K562 (cell line): ENCODE measurements around the gene SMCHD1. TPM values are rescaled to one million over a fixed set of nuclear protein-coding genes. Genes with fewer than 3 reads are reported as not detected.
A peak's percentile ranks its signal among the peaks of the same experiment; 100 is the strongest.

ENCODE experiments used
- ARID2 ChIP-seq: fragments of 450-650 bp; IDR thresholded peaks from 2 replicates; pipeline ENCODE4 v1.6.1; 2017; ENCODE audit warnings: antibody characterized with exemption, mild to moderate bottlenecking
- CCAR2 ChIP-seq: fragments of 200-400 bp; formaldehyde crosslinking; IDR thresholded peaks from 2 replicates; pipeline ENCODE4 v1.6.1; 2017; ENCODE audit warnings: mild to moderate bottlenecking, low read depth, low read length
- COPS2 ChIP-seq: fragments of 450-650 bp; conservative IDR thresholded peaks from 2 replicates; pipeline ENCODE4 v1.6.1; 2016; ENCODE audit warnings: mild to moderate bottlenecking, moderate library complexity
- GTF2E2 ChIP-seq: fragments of 200-800 bp; sonication (Bioruptor generic); IDR thresholded peaks from 2 replicates; pipeline ENCODE4 v1.6.1; 2016; ENCODE audit warnings: missing genetic modification characterization, missing compliant biosample characterization
- HCFC1 ChIP-seq: IDR thresholded peaks from 2 replicates; pipeline ENCODE4 v1.6.1; 2012; ENCODE audit warnings: low read depth, low read length, improper control_type of control experiment
- HDAC2 ChIP-seq: fragments of 450-650 bp; IDR thresholded peaks from 2 replicates; pipeline ENCODE4 v1.6.1; 2016; ENCODE audit warnings: mild to moderate bottlenecking
- HLTF ChIP-seq: fragments of 450-650 bp; IDR thresholded peaks from 2 replicates; pipeline ENCODE4 v1.6.1; 2016
- KAT7 ChIP-seq: sonication (generic); formaldehyde crosslinking; IDR thresholded peaks from 2 replicates; pipeline ENCODE4 v1.8.0; 2022; ENCODE audit warnings: missing genetic modification reagents, mild to moderate bottlenecking, borderline replicate concordance
- KLF10 ChIP-seq: fragments of 250-450 bp; sonication (Bioruptor Pico); IDR thresholded peaks from 2 replicates; pipeline ENCODE4 v1.6.1; 2021; ENCODE audit warnings: matching md5 sums
- MTA1 ChIP-seq: fragments of 450-650 bp; IDR thresholded peaks from 2 replicates; pipeline ENCODE4 v1.6.1; 2017; ENCODE audit warnings: borderline replicate concordance
- MYC ChIP-seq, 2 experiments: fragments of 250-450 bp in 1 of 2; sonication (Bioruptor Pico) in 1 of 2; IDR thresholded peaks; 2 replicates each; pipeline versions ENCODE4 v1.5.1 to v1.6.1; 2012 to 2021; ENCODE audit warnings: low read depth in 2 of 2, borderline replicate concordance in 1 of 2, improper control_type of control experiment in 1 of 2, low read length in 1 of 2, mild to moderate bottlenecking in 1 of 2, moderate library complexity in 1 of 2
- NRF1 ChIP-seq, 2 experiments: fragments of 450-650 bp; IDR thresholded peaks in 1 of 2; conservative IDR thresholded peaks in 1 of 2; 2 replicates each; pipeline ENCODE4 v1.6.1; 2014; ENCODE audit warnings: mild to moderate bottlenecking in 2 of 2
- OTX1 ChIP-seq: fragments of 450-650 bp; formaldehyde crosslinking; IDR thresholded peaks from 2 replicates; pipeline ENCODE4 v1.4.0; 2022; ENCODE audit warnings: mild to moderate bottlenecking
- SIN3B ChIP-seq: fragments of 450-650 bp; IDR thresholded peaks from 2 replicates; pipeline ENCODE4 v1.6.1; 2017; ENCODE audit warnings: low read depth, mild to moderate bottlenecking, moderate library complexity
- SMAD2 ChIP-seq: fragments of 150-350 bp; IDR thresholded peaks from 2 replicates; pipeline ENCODE4 v1.6.1; 2014; ENCODE audit warnings: low read depth, mild to moderate bottlenecking, low read length
- SMC3 ChIP-seq: conservative IDR thresholded peaks from 2 replicates; pipeline ENCODE4 v1.6.1; 2011; ENCODE audit warnings: low read depth, low read length, improper control_type of control experiment; ENCODE audit not compliant: insufficient read depth
- SP2 ChIP-seq: IDR thresholded peaks from 2 replicates; pipeline ENCODE4 v1.6.1; 2011; ENCODE audit warnings: mild to moderate bottlenecking, low read depth, low read length, moderate library complexity; ENCODE audit not compliant: poor library complexity, severe bottlenecking; ENCODE audit errors: extremely low read depth
- SREBF2 ChIP-seq: sonication (generic); formaldehyde crosslinking; IDR thresholded peaks from 2 replicates; pipeline ENCODE4 v1.4.0; 2020; ENCODE audit warnings: mild to moderate bottlenecking, missing genetic modification reagents
- TCF7L2 ChIP-seq: fragments of 150-350 bp; IDR thresholded peaks from 2 replicates; pipeline ENCODE4 v1.6.1; 2016; ENCODE audit warnings: low read depth, mild to moderate bottlenecking, low read length, moderate library complexity
- TGIF2 ChIP-seq: sonication (generic); formaldehyde crosslinking; IDR thresholded peaks from 2 replicates; pipeline ENCODE4 v1.8.1; 2022; ENCODE audit warnings: mild to moderate bottlenecking, missing genetic modification reagents, moderate library complexity
- THRA ChIP-seq: fragments of 450-650 bp; IDR thresholded peaks from 2 replicates; pipeline ENCODE4 v1.6.1; 2017; ENCODE audit warnings: mild to moderate bottlenecking, moderate library complexity
- ZBTB34 ChIP-seq: fragments of 250-450 bp; sonication (Bioruptor Pico); IDR thresholded peaks from 2 replicates; pipeline ENCODE4 v1.8.0; 2021; ENCODE audit warnings: mild to moderate bottlenecking, moderate library complexity
- ZBTB49 ChIP-seq: sonication (generic); formaldehyde crosslinking; IDR thresholded peaks from 2 replicates; pipeline ENCODE4 v1.8.0; 2022; ENCODE audit warnings: missing genetic modification reagents, mild to moderate bottlenecking, borderline replicate concordance
- ZNF165 ChIP-seq: fragments of 250-450 bp; sonication (Bioruptor Pico); IDR thresholded peaks from 2 replicates; pipeline ENCODE4 v1.4.0; 2020; ENCODE audit warnings: borderline replicate concordance
- ZNF239 ChIP-seq: fragments of 250-450 bp; sonication (Bioruptor Pico); IDR thresholded peaks from 2 replicates; pipeline ENCODE4 v1.4.0; 2020; ENCODE audit warnings: mild to moderate bottlenecking
- polyA plus RNA-seq, 8 experiments: library from polyadenylated mRNA; depleted of rRNA in 4 of 8; stranded (reverse) in 5 of 8; unstranded in 3 of 8; fragments of >200 nt; fragmentation: Nextera tagmentation in 2 of 8; fragmentation: Illumina TruSeq in 1 of 8; extraction: Ambion mirVana in 2 of 8; extraction: Trizol in 1 of 8; gene quantifications; 2 replicates each; pipeline versions ENCODE4 v1.2.1 to v1.2.3, GENCODE V29; 2011 to 2014; ENCODE audit warnings: inconsistent platforms in 1 of 8, missing spikeins in 1 of 8
- total RNA-seq, 7 experiments: library from RNA; depleted of rRNA in 6 of 7; stranded (reverse); fragments of >200 nt in 6 of 7; fragmentation: Illumina TruSeq in 2 of 7; extraction: Trizol in 2 of 7; gene quantifications; 2 replicates each; pipeline versions ENCODE4 v1.2.1 to v1.2.3, GENCODE V29; 2011 to 2021; ENCODE audit warnings: low replicate concordance in 1 of 7

The SMCHD1 gene
- total and polyA plus RNA-seq, 9 of the 15 experiments (the other 6 are each of a cell fraction or from before 2014, with no cell fraction given) = 6.3 to 144 (median 72.7) TPM

GRCh38 chr18:2853926-2854664 is 198.6 kb downstream of the SMCHD1 start (continued):
- TF ChIP-seq ZBTB49 (no peak), CCAR2 (0 out of 2 replicates have a peak, but pooled peaks have one; percentile 22), ZBTB34 (CRISPR knock-in tag) (no peak), SMC3 (no peak), KAT7 (CRISPR knock-in tag) (peak; percentile 85; the same call in 1 of the 2 replicates), OTX1 (no peak), SIN3B (no peak), SMAD2 (no peak), COPS2 (no peak), HLTF (0 out of 2 replicates have a peak, but pooled peaks have one; percentile 32), MTA1 (peak; percentile 88), TCF7L2 (no peak), SP2 (no peak), HCFC1 (no peak), ZNF239 (CRISPR knock-in tag) (no peak), SREBF2 (CRISPR knock-in tag) (no peak), ZNF165 (CRISPR knock-in tag) (no peak), THRA (no peak), GTF2E2 (no peak), ARID2 (no peak), HDAC2 (peak; percentile 85), NRF1 (conservative IDR thresholded peaks at IDR 0.05 in 1 of 2, IDR thresholded peaks at IDR 0.05 in 1 of 2) (peak in 1 of 2 experiments; percentile 19; a peak in 2 of 4 replicates), KLF10 (CRISPR knock-in tag) (no peak), MYC (IDR thresholded peaks at IDR 0.05; ENCODE audit: low read depth, low read length) (peak; percentile 81; the same call in 1 of the 2 replicates), MYC (CRISPR knock-in tag; IDR thresholded peaks at IDR 0.05; ENCODE audit: borderline replicate concordance, low read depth) (no peak), TGIF2 (CRISPR knock-in tag) (no peak)
